Vagina (tissue), 2 donors: ENCODE measurements around the gene PCGF3. TPM values are rescaled to one million over a fixed set of nuclear protein-coding genes. Genes with fewer than 3 reads are reported as not detected.

Experiments used
- DNase-seq, 2 donors: peaks; one replicate each; pipeline ENCODE4 v3.0.0-alpha.2; 2017; ENCODE audit errors: extremely low spot score in 2 of 2
- H3K27ac ChIP-seq: fragments of 200-600 bp; sonication (generic); one replicate; pipeline ENCODE4 v1.5.1; 2019
- H3K27me3 ChIP-seq: fragments of 200-600 bp; sonication (generic); one replicate; pipeline ENCODE4 v1.5.1; 2019
- H3K36me3 ChIP-seq, 2 donors: fragments of 200-600 bp; sonication (generic); one replicate each; pipeline ENCODE4 v1.5.1; 2017 to 2019
- H3K4me1 ChIP-seq: fragments of 200-600 bp; sonication (generic); one replicate; pipeline ENCODE4 v1.5.1; 2019
- H3K4me3 ChIP-seq, 2 donors: fragments of 200-600 bp; sonication (generic); 1 replicate in 1 of 2; 2 replicates in 1 of 2; pipeline ENCODE4 v1.5.1; 2016 to 2019
- H3K9me3 ChIP-seq: fragments of 200-600 bp; sonication (generic); one replicate; pipeline ENCODE4 v1.5.1; 2019
- CTCF ChIP-seq, 3 experiments: fragments of 450-650 bp in 2 of 3; fragments of 200-600 bp in 1 of 3; sonication (generic) in 1 of 3; IDR thresholded peaks; one replicate each; pipeline ENCODE4 v1.5.1; 2017 to 2019; ENCODE audit warnings: antibody characterized with exemption in 3 of 3, mild to moderate bottlenecking in 2 of 3, moderate library complexity in 2 of 3
- POLR2A ChIP-seq, 2 donors: fragments of 450-650 bp; IDR thresholded peaks; one replicate each; pipeline ENCODE4 v1.6.1; 2017; ENCODE audit warnings: antibody characterized with exemption in 2 of 2, mild to moderate bottlenecking in 2 of 2, moderate library complexity in 2 of 2
- POLR2AphosphoS5 ChIP-seq, 2 donors: sonication (generic); formaldehyde crosslinking; IDR thresholded peaks; one replicate each; pipeline ENCODE4 v1.9.0; 2017; ENCODE audit warnings: antibody characterized with exemption in 2 of 2, mild to moderate bottlenecking in 2 of 2, low read depth in 1 of 2; ENCODE audit not compliant: insufficient read depth in 1 of 2
- intact Hi-C: fragments of 100-400 bp; cut with DNase I; formaldehyde crosslinking; loops from one replicate; pipeline ENCODE4 v1.15.1; 2023
- total RNA-seq: library from RNA; depleted of rRNA; stranded (reverse); fragments of >200 nt; gene quantifications from one replicate; pipeline ENCODE4 v1.2.3, GENCODE V29; 2016

Gene PCGF3
- total RNA-seq, 1 donor from 2014 or later, result 64.8 TPM

GRCh38 chr4:738781-739280 is 33.2 kb downstream of the PCGF3 start:
- Histone ChIP-seq H3K4me1 (no peaks in the 10 kb centered on the region), H3K9me3 (no peaks in the 10 kb centered on the region), H3K27ac (no peak overlapping the region), H3K4me3 (no peak overlapping the region), H3K27me3 (no peaks in the 10 kb centered on the region), H3K36me3 (peaks cover 0 to 66% of the 10 kb centered on the region in 2 donors)
- intact Hi-C loops, result no loop called here
- no peak for TF ChIP-seq POLR2A (IDR thresholded peaks at IDR 0.05)
- TF ChIP-seq CTCF (IDR thresholded peaks at IDR 0.05), result no peak
- no peak for TF ChIP-seq POLR2AphosphoS5 (IDR thresholded peaks at IDR 0.05; ENCODE audit: insufficient read depth in 1 of 2, low read depth in 1 of 2)
- no peak for DNase-seq

GRCh38 chr4:739569-739968 is 33.9 kb downstream of the PCGF3 start:
- H3K36me3 ChIP-seq, result peaks cover 0 to 59% of the 10 kb centered on the region in 2 donors
- TF ChIP-seq POLR2A (IDR thresholded peaks at IDR 0.05) (no peak), POLR2AphosphoS5 (IDR thresholded peaks at IDR 0.05; ENCODE audit: insufficient read depth in 1 of 2, low read depth in 1 of 2) (no peak), CTCF (IDR thresholded peaks at IDR 0.05) (no peak)
- H3K27ac ChIP-seq, result no peak overlapping the region
- DNase-seq, result no peak
- intact Hi-C loops, result no loop called here
- no peak overlapping the region for H3K4me3 ChIP-seq
- no peaks in the 10 kb centered on the region for H3K27me3 ChIP-seq
- no peaks in the 10 kb centered on the region for H3K4me1 ChIP-seq
- no peaks in the 10 kb centered on the region for H3K9me3 ChIP-seq

GRCh38 chr4:740011-740410 is 34.4 kb downstream of the PCGF3 start:
- intact Hi-C loops, result no loop called here
- no peak for DNase-seq
- no peak overlapping the region for H3K4me3 ChIP-seq
- TF ChIP-seq POLR2A (IDR thresholded peaks at IDR 0.05), result no peak
- no peak for TF ChIP-seq POLR2AphosphoS5 (IDR thresholded peaks at IDR 0.05; ENCODE audit: insufficient read depth in 1 of 2, low read depth in 1 of 2)
- TF ChIP-seq CTCF (IDR thresholded peaks at IDR 0.05), result no peak
- no peaks in the 10 kb centered on the region for H3K9me3 ChIP-seq
- no peak overlapping the region for H3K27ac ChIP-seq
- H3K4me1 ChIP-seq, result no peaks in the 10 kb centered on the region
- no peaks in the 10 kb centered on the region for H3K27me3 ChIP-seq
- H3K36me3 ChIP-seq, result peaks cover 0 to 55% of the 10 kb centered on the region in 2 donors

- TF ChIP-seq POLR2A (IDR thresholded peaks at IDR 0.05), result no peak
- no peak for TF ChIP-seq CTCF (IDR thresholded peaks at IDR 0.05)
- no peak for TF ChIP-seq POLR2AphosphoS5 (IDR thresholded peaks at IDR 0.05; ENCODE audit: insufficient read depth in 1 of 2, low read depth in 1 of 2)
- Histone ChIP-seq H3K36me3 (peaks cover 0 to 47% of the 10 kb centered on the region in 2 donors), H3K4me1 (no peaks in the 10 kb centered on the region), H3K27me3 (no peaks in the 10 kb centered on the region), H3K9me3 (no peaks in the 10 kb centered on the region), H3K27ac (no peak overlapping the region), H3K4me3 (no peak overlapping the region)
- no peak for DNase-seq
- intact Hi-C loops, result no loop called here
Measured at GRCh38 chr4:740656-741282, 35.1 kb downstream of the PCGF3 start.

GRCh38 chr4:742096-742741 is 36.6 kb downstream of the PCGF3 start:
- DNase-seq, result no peak
- intact Hi-C loops, result no loop called here
- Histone ChIP-seq H3K9me3 (no peaks in the 10 kb centered on the region), H3K4me3 (no peak overlapping the region), H3K4me1 (no peaks in the 10 kb centered on the region), H3K27me3 (no peaks in the 10 kb centered on the region), H3K36me3 (peaks cover 0 to 36% of the 10 kb centered on the region in 2 donors), H3K27ac (no peak overlapping the region)
- TF ChIP-seq POLR2AphosphoS5 (IDR thresholded peaks at IDR 0.05; ENCODE audit: insufficient read depth in 1 of 2, low read depth in 1 of 2), result no peak
- TF ChIP-seq POLR2A (IDR thresholded peaks at IDR 0.05), result no peak
- no peak for TF ChIP-seq CTCF (IDR thresholded peaks at IDR 0.05)
